IPS-18a (cell line): Measurements from ENCODE around the gene NPHP3.

Source experiments
- H3K27ac ChIP-seq: one replicate; pipeline ENCODE4 v1.5.1; 2013; ENCODE audit warnings: low read length
- H3K27me3 ChIP-seq: one replicate; pipeline ENCODE4 v1.6.1; 2013; ENCODE audit warnings: mild to moderate bottlenecking, low read length; ENCODE audit not compliant: control insufficient read depth, insufficient read depth
- H3K36me3 ChIP-seq: one replicate; pipeline ENCODE4 v1.6.1; 2013; ENCODE audit warnings: low read depth, low read length; ENCODE audit not compliant: control insufficient read depth
- H3K4me1 ChIP-seq: one replicate; pipeline ENCODE4 v1.6.1; 2013; ENCODE audit warnings: low read depth, low read length; ENCODE audit not compliant: control insufficient read depth
- H3K4me3 ChIP-seq: one replicate; pipeline ENCODE4 v1.5.1; 2013; ENCODE audit warnings: low read length
- H3K9ac ChIP-seq: one replicate; pipeline ENCODE4 v1.6.1; 2013; ENCODE audit warnings: mild to moderate bottlenecking, low read length, moderate library complexity
- H3K9me3 ChIP-seq: one replicate; pipeline ENCODE4 v1.6.1; 2013; ENCODE audit warnings: low read depth, low read length; ENCODE audit not compliant: control insufficient read depth

NPHP3 gene

DNA sequence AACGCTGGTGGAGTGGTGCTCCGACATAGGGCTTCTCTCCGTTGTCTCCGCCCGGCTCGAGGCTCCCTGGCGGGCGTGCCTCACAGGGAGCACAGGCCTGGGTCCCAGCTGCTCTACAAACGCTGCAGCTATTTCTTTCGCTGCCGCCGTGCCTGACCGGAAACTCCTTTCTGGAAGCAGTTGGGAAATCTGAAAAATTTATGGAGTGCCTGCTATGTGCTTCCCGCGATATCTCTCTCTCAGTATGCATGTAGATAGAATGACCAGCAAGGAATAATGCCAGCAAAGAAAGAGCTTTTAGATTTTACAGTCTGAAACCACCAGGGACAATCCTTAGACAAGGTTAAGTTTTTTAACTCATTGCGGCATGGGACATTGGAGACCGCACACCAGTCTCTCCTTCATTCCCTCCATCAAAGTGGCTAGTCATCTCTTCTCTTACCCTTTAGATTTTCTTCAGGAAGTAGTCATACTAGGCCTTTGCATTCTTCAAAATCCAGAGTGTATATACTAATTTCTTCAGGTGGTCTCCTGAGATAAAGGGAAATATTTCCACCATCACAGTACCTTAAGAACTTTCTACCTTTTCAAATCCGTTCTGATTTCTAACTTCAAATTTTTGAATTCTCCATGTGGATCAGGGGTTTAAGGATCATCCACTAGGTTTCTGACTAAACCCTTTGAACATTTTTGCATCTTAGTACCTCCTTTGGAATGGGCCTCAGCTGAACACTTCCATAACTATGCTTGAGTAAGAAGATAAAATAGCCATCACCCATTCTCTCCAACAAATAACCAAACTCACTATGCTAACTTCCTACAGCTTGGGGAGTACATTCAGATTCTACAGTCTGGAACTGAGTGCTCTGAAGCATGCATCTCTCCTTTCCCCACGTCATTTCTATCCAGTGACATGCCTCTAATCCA lies 1.1 kb upstream of the NPHP3 start:
- peak overlapping the region; percentile 63 for H3K9ac ChIP-seq
- H3K4me1 ChIP-seq = peaks cover 11% of the 10 kb centered on the region
- no peaks in the 10 kb centered on the region for H3K9me3 ChIP-seq
- H3K27me3 ChIP-seq = no peaks in the 10 kb centered on the region
- no peak overlapping the region for H3K27ac ChIP-seq
- H3K4me3 ChIP-seq = peak overlapping the region; percentile 86
- no peaks in the 10 kb centered on the region for H3K36me3 ChIP-seq

DNA sequence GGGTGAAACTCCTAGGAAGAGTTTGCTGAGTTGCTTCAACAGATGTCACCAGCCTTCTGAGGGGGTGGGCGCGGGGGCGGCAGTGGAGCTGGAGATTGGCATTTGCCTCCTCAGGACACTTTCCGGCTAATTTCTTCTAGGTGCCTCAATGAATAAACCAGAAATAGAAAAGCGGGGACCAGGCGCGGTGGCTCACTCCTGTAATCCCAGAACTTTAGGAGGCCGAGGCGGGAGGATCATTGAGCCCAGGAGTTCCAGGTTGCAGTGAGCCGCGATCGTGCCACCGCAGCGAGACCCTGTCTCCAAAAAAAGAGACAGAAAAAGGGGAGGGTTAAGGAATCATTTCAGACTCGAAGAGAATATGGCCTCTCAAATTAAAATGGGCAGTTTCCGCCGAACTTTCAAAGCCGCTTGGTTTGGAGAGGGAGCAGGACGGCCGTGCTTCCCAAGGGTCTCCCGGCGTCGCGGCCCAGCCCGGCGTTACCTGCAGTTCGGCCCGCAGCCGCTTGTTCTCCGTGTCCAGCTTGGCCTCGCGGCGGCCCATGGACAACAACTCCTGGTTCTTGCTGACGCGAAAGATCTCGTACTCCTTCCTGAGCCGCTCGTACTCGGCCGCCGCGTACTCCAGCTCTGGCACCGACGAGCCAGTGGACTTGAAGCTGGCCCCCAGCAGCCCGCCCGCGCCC lies 587 bp downstream of the NPHP3 start:
- H3K4me1 ChIP-seq = peaks cover 11% of the 10 kb centered on the region
- peak overlapping the region; percentile 56 for H3K9ac ChIP-seq
- no peaks in the 10 kb centered on the region for H3K9me3 ChIP-seq
- no peak overlapping the region for H3K27ac ChIP-seq
- peak overlapping the region; percentile 77 for H3K4me3 ChIP-seq
- H3K36me3 ChIP-seq = peaks cover 4% of the 10 kb centered on the region
- H3K27me3 ChIP-seq = no peaks in the 10 kb centered on the region

DNA sequence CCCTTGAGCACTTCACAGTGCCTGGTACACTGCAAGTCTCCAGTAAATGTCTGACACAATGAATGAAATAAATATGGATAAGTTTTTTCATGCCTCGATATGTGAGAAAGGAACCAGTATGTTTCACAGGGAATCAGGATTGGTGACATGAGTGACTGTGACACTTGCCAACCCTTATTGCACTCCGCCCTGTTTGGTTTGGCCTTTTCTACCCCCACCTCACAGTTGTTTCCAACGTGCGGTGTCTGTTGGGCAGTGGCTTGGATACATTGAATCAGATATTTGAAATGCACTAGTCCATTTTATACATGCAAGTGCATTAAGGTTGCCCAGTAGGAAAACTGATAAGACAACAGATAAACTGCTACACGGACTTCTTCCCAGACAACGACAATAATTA lies 2.0 kb downstream of the NPHP3 start:
- Histone ChIP-seq H3K4me3 (peak overlapping the region; percentile 9), H3K27ac (no peak overlapping the region), H3K9ac (no peak overlapping the region), H3K36me3 (peaks cover 9% of the 10 kb centered on the region), H3K9me3 (no peaks in the 10 kb centered on the region), H3K27me3 (no peaks in the 10 kb centered on the region), H3K4me1 (peaks cover 11% of the 10 kb centered on the region)

DNA sequence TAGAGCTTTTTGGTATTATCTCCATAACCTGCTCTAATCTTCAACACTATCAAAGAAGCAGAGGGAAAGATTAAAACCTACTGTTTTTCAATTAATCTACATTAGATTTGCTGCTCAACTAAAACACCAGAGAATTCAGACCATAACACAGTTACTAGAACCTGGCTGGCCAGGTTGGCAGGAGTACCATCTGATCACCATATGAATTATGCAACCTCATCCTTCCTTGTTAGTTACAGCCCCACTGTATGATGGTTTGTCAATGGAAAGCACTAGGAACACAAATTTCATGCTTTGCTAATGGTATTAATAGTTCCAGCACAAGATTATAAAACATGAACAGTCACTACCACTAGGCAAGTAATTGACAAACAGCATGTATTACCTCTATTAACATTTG lies 5.8 kb downstream of the NPHP3 start:
- Histone ChIP-seq H3K9me3 (no peaks in the 10 kb centered on the region), H3K27ac (no peak overlapping the region), H3K36me3 (peaks cover 19% of the 10 kb centered on the region), H3K4me1 (peaks cover 8% of the 10 kb centered on the region), H3K4me3 (no peak overlapping the region), H3K9ac (no peak overlapping the region), H3K27me3 (no peaks in the 10 kb centered on the region)

DNA sequence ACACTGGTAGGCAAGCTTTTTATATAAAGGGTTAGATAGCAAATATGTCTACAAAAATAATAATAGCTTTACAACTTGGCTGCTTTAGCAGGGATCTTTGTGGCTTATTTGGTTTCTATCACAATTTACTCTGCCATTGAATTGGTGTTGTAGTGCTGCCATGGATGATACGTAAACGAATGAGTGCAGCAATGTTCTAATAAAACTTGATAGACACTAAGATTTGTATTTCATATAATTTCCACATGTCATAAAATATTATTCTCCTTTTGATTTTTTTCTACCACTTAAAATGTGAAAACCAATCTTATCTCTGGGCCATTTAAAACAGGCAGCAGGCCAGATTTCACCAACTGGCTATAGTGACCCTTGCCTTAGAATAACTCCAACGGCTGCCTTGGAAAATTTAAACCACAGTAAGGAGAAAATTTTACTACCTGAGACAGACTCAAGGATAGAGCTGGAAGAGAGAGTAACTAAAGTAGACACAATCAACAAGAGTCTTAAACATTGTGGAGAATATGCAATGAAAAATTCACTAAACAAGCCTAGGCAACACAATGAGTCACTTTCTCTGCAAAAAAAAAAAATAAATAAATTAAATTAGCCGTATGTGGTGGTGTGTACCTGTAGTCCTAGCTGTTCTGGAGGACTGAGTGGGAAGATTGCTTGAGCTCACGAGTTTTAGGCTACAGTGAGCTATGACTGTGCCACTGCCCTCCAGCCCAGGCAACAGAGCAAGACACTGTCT lies 8.1 kb downstream of the NPHP3 start:
- Histone ChIP-seq H3K4me3 (no peak overlapping the region), H3K9ac (no peak overlapping the region), H3K27me3 (no peaks in the 10 kb centered on the region), H3K9me3 (no peaks in the 10 kb centered on the region), H3K36me3 (peaks cover 22% of the 10 kb centered on the region), H3K4me1 (no peaks in the 10 kb centered on the region), H3K27ac (no peak overlapping the region)

DNA sequence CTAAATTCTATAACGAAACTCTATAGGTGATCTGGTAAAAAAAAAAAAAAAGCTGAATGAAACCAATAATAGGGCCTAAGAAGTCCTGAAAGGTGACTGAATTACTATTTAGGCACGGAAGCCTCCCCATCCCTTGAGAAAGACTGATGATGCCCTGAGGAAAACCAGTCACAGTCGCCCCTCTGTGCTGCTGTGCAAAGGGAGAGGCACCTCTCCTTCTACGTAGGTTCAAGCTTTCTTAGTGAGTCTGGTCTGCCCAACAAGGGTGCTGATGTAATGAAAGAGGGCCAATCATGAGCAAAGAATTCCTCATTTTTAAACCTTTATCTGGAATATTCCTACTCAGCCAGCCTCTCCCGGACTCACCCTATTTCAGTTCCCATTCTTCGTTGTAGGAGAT lies 11.9 kb downstream of the NPHP3 start:
- no peaks in the 10 kb centered on the region for H3K9me3 ChIP-seq
- H3K27ac ChIP-seq = no peak overlapping the region
- H3K4me1 ChIP-seq = no peaks in the 10 kb centered on the region
- H3K9ac ChIP-seq = no peak overlapping the region
- H3K27me3 ChIP-seq = no peaks in the 10 kb centered on the region
- H3K4me3 ChIP-seq = no peak overlapping the region
- peaks cover 19% of the 10 kb centered on the region for H3K36me3 ChIP-seq

DNA sequence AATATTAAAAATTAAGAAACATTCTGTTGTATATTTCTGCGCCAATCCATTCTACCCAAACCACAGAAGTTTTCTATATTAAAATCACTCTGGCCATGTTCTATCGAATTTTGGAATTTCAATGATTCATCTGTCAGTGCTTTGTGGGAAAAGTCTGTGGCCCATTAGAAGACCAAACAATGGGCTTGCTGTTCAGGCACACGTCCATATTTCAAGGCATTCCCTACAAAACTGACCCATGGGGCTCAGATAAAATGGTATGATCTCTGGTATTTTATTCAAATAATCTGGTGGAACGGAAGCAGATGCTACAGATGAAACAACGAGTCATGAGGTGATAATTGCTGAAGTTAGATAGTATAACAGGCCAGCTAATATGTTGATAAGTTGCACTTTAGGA lies 12.4 kb downstream of the NPHP3 start:
- no peak overlapping the region for H3K27ac ChIP-seq
- no peak overlapping the region for H3K4me3 ChIP-seq
- H3K27me3 ChIP-seq = no peaks in the 10 kb centered on the region
- H3K36me3 ChIP-seq = peaks cover 15% of the 10 kb centered on the region
- no peaks in the 10 kb centered on the region for H3K9me3 ChIP-seq
- H3K4me1 ChIP-seq = no peaks in the 10 kb centered on the region
- no peak overlapping the region for H3K9ac ChIP-seq

DNA sequence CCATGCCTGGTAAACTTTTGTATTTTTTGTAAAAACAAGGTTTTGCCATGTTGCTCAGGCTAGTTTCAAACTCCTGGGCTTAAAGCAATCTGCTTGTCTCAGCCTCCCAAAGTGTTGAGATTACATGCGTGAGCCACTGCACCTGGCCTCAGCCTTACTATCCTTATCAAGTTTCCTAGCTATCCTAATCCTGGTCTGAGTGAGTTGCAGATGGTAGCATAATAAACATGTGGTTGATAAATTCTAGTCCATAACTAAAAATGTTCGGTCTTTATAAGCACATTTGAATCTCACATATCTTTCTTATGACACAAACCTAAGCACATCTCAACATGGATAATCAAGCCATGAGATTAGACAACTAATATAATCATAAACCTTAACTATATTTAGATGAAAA lies 18.5 kb downstream of the NPHP3 start:
- no peaks in the 10 kb centered on the region for H3K4me1 ChIP-seq
- no peaks in the 10 kb centered on the region for H3K27me3 ChIP-seq
- H3K36me3 ChIP-seq = peaks cover 38% of the 10 kb centered on the region
- no peak overlapping the region for H3K9ac ChIP-seq
- H3K4me3 ChIP-seq = no peak overlapping the region
- no peak overlapping the region for H3K27ac ChIP-seq
- H3K9me3 ChIP-seq = no peaks in the 10 kb centered on the region

DNA sequence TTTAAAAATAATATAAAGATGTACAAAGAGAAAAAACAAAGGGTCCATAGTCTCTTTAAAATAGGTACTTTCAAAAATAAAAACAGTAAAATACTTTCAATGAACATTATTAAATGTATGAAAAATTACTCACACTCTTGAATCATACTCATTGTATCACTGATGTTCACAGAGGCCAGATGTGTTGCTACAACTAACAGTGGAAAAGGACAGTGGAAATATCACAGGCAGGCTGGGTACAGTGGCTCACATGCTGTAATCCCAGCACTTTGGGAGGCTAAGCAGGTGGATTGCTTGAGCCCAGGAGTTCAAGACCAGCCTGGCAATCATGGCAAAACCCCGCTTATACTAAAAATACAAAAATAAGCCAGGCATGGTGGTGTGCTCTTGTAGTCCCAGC lies 26.8 kb downstream of the NPHP3 start:
- H3K27ac ChIP-seq = no peak overlapping the region
- peaks cover 59% of the 10 kb centered on the region for H3K36me3 ChIP-seq
- H3K4me1 ChIP-seq = no peaks in the 10 kb centered on the region
- H3K27me3 ChIP-seq = no peaks in the 10 kb centered on the region
- no peak overlapping the region for H3K9ac ChIP-seq
- no peak overlapping the region for H3K4me3 ChIP-seq
- no peaks in the 10 kb centered on the region for H3K9me3 ChIP-seq

DNA sequence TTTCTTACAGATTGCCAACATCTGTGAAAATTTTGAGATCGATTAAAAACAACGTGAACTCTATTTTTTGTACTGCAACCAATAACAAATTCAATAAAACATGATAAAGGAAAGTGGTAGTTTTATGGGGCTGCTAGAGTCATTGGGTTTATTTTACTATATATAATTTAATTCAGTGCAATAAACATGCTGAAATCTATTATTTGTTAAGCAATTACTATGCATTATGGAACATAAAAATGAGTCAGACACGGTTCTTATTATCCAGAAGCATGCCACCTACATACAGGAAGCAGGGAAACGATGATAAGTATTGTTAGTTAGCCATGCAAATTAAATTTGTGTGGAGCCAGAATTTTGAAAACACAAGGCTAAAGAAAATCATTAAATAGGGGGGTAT lies 27.2 kb downstream of the NPHP3 start:
- no peak overlapping the region for H3K4me3 ChIP-seq
- no peaks in the 10 kb centered on the region for H3K27me3 ChIP-seq
- no peaks in the 10 kb centered on the region for H3K9me3 ChIP-seq
- no peak overlapping the region for H3K9ac ChIP-seq
- H3K36me3 ChIP-seq = peaks cover 59% of the 10 kb centered on the region
- no peaks in the 10 kb centered on the region for H3K4me1 ChIP-seq
- no peak overlapping the region for H3K27ac ChIP-seq

DNA sequence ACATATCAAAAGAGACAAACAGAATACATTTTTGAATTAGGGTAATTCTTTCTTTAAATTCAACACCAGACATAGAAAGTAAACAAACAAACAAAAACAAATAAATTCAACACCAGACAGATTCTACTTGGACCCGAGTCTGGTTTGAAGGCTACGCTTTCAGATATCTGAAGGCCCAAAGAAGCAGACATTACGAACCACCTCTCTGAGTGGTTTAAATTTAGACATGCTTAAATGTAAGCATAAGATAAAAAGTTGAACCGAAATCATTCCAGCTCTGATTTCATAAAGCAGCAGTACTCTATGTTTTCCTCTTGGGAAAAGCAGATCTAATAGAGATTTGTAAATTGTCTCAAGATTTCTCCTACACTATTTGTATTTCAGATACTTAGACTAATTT lies 32.2 kb downstream of the NPHP3 start:
- Histone ChIP-seq H3K27me3 (no peaks in the 10 kb centered on the region), H3K9me3 (no peaks in the 10 kb centered on the region), H3K4me1 (no peaks in the 10 kb centered on the region), H3K36me3 (peaks cover 72% of the 10 kb centered on the region), H3K4me3 (no peak overlapping the region), H3K9ac (no peak overlapping the region), H3K27ac (no peak overlapping the region)
